Stimulated activated CD4-positive, alpha-beta T cell treated with anti-CD3 and anti-CD28 coated beads, Interleukin-2, amount 100 ng/mL, for 24 hours (primary cell): ENCODE measurements around the gene ISG20L2.
A peak's percentile ranks its signal among the peaks of the same experiment; 100 is the strongest.

Source experiments
- DNase-seq, 2 donors: peaks; one replicate each; pipeline ENCODE4 v3.0.0-alpha.2; 2020

Gene ISG20L2

DNA sequence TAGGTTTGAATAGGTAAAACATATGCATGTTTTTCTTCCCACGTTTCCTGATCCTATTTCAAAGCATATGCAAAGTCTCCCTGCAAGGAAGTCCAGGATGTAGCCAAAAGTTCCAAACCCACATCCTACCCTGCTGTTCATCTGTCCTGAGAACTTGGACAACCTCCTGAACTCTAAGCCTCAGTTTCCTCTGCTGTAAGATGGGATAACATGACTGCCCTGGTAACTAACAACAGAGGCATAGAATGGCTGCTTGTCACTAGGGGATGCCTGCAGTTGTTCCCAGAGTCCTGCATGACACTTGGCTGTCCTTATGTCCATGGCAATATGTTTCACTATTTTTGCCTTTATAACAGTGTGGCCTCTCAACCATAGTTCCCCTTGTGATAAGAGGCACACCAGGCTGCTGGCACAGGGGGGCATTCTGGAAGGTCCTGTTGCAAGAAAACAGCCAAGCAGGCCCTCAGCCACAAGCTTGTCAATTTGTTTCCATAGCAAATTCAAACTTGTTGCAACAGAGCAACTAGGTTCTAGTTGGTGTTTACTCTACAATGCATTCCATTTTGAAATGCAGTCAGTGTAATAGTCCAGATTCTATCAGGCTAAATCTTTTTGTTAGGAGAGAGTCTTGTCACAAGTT is 24.4 kb upstream of the ISG20L2 start:
- no peak for DNase-seq

DNA sequence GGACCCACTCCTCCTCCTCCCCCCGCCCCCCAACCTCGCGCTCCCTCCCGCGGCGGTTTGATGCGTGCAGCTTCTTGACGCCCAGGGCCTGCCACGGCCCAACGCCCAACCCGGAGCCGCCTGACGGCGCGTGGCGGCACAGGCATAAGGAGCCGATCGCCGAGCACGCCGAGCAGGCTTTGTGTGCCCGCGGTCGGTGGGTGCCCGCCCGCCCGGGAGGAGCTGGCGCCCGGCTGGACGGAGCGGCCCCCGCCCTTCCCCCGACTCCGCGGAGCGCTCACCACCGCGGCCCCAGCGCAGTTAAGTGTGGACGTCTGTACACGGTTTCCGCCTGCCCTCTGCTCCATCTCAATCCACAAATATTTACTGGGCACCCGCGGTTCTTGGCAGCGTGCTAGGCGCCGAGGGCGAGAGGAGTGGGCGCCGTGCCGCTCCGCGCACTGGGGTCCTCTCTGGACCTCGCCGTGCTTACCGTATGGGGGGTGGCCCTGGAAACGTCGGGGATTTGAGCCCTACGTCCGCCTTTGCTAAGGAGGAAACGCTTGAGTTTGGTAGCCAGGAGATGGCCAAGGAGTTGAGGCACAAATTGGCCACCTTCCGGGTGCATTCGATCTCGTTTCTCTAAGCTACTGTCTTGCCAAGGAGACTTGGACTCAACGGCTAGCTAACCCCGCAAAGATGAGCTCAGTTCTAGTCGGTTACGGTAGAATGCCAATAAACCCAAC is 23.4 kb upstream of the ISG20L2 start:
- peak; percentile 97 to 98 for DNase-seq

DNA sequence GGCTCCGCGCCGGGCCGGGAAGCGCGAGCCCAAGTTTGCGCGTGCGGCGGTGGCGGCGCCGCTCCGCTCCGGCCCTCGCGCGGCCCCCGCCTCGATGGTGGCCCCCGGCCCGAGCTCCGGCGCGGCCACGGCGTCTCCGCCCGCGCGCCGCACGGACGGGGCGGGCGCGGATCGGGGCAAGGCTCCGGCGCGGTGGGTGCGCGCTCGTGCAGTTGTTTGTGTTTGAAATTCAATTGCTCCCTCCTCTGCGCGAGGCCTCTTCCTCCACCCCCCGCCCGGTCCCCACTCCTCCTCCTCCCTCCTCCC is 22.8 kb upstream of the ISG20L2 start, which contains the start of gene HDGF:
HDGF (minus strand) TSS at position 225 of the 306 bp plus-strand sequence. CDS start 246 bp downstream, outside the sequence.
- no peak for DNase-seq

DNA sequence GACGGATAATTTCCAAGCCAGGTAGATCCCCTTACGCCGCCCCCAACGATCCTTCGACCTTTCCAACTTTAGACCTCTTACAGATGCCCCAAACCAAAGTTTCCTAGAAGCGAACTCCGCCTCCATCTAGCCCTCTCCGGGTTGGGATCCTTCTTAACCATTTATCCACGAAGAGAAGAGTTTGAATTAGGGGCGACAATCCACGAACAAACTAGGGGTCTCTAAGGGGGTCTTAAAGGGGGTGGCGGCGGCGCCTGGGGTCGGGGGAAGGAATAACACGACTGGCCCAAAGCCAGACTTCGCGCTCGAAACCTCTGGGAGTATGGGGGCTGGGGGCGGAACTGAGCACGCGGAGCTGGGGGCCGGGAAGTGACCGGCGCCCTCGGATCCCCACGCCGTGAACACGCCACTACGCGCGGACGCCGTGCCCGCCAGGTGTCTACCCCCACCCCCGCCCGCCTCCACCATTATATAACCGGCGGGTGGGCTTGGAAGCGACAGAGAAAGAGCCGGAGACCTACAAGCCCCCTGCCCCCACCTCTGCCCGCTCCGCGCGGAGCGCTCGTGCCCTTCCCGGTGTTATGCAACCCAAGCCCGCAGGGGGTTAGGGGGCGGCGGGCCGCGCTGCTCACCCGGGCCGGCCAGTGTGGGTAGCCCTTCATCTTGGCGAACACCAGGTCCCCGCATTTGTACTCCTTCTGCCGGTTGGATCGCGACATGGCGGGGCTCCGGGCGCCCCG is 22.3 kb upstream of the ISG20L2 start:
- peak; percentile 51 to 56 for DNase-seq

DNA sequence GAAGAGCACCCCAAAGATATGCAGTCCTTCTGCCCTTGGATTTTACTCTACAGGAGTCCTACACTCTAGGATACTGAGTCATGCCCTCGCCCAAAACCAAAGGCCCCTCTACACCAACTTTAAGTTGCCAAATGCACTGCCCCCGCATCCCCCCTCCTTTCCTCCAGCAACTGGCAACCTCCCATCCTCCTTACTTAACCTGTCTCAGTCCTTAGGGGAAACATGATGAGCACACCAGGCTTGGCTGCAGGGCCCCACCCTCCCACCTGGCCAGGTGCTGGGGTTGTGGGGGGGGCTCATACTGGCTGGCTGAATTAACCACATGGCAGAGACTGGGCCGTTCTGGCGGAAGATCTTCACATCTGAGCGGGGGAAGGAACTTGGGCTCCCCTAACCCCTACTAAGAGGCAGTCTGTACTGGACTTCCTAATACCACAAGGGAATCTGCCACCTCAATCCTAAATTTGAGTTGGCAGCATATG is 21.7 kb upstream of the ISG20L2 start:
- DNase-seq, result peak; percentile 56 to 59

DNA sequence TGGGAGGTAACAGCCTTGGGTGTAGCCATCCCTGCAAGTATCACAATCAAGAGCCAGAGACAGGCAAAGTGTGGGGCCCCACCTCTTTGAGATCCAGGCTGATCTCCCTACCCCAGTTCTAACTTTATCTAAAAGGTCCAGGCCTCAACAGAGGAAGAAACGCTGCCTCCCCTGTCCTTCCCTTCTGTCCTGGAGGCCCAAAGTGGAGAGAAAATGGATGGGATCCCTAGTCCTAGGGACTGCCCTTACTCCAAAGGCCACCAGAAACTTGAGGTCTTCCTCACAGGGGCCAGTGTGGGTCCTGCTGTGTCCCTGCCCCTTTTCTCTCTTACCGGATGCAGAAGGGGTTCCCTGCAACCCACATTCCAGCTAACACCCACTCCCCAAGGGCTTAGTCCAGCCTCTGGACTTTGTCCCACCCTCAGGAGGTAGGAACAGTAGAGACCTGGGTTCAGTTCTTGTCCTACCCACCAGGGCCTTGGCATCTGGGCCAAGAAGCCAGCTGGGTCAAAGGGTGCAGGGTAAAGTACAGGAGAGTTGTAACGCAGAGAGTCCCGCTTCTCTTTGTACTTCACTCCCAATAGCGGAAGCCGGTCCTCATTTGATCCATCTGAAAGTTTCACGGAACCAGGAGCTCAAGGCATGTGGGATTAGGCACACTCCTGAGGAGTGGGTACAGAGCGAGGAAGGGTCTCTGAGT is 21.0 kb upstream of the ISG20L2 start:
- DNase-seq, result no peak

DNA sequence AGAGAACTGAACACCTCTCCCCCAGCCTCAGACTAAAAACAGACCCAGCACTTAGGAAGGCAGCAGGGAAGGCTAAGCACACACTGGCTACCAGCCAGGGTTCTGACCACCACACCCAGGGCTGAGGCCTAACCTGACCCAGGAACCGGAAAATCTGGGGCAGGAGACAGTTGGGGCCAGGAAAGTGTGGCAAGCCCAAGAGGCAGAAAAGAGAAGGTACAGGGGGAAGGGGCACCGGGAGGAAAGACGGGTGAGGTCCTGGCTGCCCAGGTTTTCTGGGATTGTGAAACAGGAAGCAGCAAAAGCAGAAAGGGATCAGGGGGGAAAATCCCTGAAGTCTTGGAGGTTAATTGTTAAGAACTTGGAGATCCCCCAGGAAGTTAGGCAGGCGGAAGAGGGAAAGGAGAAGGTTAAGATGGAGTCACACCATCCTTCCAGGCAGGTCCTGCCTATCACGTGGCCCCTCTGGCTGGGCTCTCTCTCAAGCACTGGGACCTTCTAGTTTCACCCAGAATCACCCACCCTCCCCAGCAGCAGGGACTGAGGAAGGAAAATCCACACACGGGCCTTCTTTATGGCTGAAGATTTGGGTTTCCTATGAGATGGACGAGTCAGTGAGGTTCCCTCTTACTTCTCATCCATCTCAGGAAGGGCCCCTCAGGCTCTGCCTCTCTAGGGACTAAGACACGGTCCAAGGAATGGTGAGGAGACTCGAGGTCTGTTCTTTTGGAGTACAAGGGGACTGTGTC is 20.3 kb upstream of the ISG20L2 start:
- peak in 1 of 2 donors; percentile 31 for DNase-seq

DNA sequence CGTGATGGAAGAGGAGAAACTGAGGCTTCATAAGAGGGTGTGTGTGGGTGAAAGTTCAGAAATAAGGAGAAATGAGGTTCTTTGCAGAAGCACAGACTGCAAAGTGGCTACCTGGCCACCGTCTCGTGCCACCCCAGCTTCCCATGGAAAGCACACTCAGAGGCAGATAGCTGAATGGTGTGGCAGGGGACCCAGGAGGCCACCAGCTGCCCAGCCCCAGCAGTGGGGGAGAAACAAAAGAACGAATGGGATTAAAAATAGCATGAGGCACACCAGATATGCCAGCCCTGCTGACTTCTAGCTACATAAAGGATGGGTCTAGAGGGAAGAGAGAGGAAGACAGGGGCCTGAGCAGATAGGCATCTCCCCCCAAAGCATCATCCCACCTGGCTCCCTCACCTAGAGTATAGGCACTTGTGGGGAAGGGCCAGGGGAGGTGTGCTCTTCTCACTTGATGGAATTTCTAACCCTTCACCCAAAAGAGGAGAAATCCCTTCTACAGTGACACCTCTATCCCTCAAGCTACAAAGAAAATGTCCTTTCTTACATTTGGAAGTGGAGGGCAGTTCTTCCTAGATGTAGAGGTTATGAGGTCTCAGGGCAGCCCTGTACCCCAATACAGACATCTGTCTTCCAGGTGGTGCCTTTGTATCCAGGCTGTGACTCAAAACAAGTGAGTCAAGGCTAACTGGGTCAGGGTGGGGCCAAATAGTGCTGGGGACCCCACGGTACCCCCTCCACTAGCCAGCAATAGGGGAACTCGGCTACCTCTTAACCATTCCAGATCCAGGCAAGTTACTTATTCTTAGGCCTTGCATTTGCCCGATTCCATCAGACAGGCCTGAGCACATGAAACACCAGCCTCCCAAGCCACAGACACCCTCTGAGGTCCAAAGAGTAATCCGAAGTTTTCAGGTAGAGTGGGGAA is 19.4 kb upstream of the ISG20L2 start:
- DNase-seq, result no peak

DNA sequence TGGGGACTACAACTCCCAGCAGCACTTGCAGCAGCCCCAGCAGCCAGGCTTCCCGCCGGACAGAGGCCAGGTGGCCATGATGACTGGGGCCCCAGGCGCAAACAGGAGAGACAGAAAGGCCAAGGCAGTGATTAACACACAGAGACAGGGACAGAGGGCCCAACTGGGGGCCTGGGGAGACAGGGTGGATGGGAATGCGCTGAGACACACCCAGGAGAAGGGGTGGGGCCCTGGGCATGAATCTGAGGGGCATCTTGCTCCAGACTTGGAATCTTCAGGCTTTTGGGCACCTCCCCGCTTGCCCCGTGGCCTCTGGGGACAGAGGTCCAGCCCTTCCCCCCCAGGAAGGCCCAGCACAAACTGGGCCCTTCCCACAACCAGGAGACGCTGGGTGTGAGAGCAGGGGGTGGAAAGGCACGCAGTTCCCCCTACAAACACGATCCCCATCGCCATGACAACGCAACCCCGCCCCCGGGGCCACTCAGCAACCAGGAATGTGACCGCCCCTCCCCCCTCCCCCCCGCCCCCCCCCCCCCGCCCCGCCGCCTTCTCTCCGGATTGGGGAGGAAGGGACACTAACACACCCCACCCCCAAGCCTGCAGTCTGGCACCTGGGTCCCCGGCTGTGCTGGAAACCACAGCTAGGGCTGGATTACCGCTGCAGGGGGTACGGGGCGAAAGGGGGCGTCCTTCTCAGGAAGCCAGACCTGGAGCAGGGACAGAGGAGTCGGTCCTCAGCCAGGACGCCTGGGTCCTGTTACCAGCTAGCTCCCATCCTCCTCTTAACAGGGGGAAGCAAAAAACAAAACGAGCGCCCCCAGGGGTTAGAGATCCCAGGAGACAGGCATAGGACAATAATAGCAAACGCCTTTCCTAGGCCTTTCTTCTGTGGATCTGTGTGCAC is 18.4 kb upstream of the ISG20L2 start:
- peak; percentile 68 to 71 for DNase-seq

DNA sequence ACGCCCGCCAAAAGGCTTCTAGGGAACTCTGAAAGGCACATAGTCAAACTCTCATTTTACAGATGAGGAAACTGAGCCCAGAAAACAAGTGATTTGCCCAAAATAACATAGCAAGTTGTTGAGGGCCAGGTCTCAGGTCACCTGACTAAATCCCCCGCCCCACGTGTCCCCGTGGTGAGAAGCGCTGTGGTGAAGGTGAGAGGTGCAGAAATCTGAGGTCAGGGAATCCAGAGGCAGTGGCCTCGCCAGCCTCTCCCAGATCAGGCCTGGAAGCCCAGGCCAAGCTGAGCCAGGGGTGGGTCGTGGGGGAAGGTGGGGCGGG is 17.8 kb upstream of the ISG20L2 start:
- DNase-seq, result no peak

DNA sequence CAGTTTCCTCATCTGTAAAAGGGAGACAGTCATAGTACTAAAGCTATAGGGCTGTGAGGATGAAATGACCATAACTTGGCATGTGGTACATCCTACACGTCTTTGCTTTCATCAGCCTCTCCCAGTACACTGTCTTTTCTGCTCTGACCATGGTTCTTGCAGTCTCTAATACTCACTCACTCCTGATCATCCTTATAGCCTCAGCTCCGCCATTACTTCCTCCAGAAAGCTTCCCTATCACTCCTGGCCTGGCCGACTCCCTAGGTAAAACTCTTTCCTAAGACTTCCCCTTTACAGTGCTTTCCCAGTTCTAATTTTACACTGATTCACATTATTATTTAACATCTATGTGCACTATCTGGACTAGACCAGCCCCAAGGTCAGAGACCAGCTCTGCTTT is 17.3 kb upstream of the ISG20L2 start:
- DNase-seq, result no peak

DNA sequence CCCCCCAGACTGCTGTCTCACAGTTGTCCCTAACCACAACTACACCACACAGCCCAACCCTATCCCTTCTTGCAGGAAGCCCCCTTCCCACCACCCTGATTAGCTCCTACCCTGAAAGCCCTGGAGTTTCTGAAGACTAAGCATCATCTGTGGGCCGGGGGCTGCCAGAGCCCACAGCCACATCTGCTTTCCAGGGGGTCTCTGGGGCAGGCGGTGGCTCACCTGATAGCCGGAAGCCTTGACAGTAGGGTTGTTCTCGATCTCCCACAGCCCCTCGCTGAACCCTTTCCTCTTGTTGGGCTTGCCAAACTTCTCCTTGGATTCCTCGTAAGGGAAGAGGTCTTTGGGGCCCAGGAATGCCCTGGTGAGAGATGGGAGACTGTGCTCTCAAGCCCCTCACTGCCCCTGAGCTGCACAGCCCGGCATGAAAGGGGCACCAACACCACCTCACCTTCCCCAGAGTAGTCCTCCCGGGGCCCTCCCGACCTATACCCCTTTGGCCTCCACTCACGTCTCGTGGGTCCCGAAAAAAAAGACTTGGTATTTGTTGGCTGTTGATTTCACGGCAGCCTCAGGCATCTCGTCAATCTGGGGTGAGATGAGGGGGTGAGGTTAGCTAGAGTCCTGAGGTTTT is 16.3 kb upstream of the ISG20L2 start:
- DNase-seq, result no peak

DNA sequence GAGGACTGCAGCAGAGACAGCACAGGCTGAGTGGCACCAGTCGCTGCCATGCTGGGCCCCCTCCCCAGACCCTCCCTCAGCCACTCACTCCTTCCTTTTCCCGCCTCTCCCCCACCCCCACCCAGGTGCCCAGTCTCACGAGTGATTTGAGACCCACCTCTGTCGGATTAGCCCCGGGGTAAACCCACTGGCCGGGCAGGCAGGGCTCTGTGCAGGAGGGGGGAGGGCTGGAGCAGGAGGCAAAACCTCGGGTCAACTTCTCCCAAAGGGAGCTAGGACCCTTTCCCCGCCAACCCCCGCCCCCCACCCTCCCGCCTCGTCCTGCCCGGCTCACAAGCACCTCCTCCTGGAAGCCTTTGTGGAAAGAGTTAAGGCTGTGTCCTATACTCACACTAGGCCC is 15.8 kb upstream of the ISG20L2 start:
- DNase-seq, result no peak

DNA sequence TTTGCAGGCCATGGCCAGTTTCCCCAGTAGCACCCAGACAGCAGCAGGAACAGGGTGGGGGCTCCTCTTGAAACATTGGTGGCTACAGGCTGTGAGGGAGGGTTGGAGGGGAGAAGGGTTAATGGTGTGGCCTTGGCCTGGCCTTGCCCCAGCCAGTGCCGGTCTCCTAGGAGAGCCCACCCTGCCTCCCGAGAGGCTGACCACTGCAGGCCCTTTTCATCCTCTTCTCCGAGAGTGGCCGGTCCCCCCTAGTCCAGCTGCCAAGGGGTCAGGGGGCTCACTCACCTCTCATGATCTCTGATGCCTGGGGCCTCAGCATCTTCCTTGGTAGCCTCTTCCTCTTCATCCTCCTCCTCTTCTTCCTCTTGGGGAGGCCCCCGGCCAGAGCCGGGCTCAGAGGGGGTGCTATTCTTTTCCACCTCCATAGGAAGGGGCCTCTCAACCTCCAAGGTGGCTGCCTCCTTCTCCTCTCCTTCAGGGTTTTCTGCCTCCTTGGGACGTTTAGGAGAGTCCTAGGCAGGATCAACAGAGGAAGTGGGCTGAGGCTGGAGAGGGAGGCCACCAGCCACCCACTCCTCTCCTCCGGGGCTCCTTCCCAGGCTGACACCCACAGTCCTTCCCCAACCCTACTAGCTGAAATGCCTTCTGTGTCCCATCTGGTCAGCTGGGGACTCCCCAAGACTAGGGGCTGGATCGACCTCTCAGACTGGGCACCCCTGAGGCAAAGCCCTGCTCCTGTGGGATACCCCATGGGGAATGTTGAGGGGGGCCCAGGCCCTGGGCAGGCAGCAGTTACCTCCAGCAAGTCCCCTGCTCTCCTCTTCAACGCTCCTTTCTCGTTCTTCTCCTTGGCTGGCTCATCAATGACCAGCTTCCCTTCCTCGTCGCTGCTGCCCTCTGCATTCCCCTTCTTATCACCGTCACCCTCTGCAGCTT is 15.1 kb upstream of the ISG20L2 start:
- no peak for DNase-seq

DNA sequence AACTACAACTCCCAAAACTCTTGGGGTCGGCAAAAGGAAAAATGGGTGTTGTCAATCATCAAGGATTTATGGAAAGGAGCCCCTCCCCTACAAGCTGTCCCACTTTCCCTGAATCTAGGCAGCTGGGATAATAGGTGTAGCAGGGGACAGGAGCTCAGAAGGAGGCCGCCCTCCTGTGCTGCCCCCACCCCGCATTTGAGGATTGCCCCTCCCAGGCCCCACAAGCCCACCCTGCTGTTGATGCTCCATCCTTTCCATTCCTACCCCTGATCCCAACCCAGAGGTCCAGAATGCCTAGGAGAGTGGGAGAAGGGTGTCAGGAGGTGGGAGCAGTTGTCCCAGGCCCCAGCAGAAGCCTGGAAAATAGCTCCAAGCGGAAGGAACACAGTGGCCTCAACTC is 14.2 kb upstream of the ISG20L2 start:
- DNase-seq, result no peak

DNA sequence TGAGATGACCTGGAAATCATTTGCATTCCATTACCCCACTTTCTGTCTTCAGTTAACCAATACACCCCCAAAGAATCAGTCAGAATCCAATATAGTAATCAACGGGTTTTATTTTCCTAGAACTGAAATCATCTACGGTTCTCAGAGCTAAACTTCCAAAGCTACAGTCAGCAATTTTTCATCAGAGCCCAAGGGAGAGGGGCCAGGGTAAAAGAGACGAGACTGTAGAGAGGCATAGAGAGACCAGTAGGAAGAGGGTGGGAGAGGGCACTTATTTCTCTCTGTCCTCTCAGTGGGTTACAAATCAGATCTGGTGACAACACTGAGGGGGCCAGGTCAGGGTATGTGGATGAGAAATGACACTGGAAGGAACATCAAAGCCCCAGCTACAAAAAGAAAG is 13.5 kb upstream of the ISG20L2 start:
- DNase-seq, result no peak

DNA sequence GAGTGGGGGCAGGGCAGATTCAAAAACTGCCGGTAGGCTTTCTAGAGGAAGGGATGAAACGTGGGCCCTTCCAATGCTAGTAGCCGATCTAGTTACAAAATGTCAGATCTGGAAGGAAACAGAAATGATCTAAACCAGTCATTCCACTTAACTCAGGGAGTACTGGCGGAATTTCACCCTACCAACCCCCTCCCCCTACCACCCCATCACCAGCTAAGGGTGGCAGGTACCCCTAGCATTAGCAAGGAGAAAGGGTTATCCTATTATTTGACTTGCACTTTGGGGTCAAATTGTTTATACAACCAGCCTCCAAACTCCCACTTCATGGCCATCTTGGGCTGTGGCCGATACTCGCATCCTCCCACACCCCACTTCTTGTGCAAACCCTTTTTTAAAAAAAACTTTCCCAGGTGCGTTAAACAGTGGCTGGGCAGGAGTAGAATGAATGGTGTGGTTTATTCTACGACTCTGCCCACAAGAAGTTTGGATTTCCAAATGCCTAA is 13.0 kb upstream of the ISG20L2 start:
- DNase-seq, result peak; percentile 24 to 46

DNA sequence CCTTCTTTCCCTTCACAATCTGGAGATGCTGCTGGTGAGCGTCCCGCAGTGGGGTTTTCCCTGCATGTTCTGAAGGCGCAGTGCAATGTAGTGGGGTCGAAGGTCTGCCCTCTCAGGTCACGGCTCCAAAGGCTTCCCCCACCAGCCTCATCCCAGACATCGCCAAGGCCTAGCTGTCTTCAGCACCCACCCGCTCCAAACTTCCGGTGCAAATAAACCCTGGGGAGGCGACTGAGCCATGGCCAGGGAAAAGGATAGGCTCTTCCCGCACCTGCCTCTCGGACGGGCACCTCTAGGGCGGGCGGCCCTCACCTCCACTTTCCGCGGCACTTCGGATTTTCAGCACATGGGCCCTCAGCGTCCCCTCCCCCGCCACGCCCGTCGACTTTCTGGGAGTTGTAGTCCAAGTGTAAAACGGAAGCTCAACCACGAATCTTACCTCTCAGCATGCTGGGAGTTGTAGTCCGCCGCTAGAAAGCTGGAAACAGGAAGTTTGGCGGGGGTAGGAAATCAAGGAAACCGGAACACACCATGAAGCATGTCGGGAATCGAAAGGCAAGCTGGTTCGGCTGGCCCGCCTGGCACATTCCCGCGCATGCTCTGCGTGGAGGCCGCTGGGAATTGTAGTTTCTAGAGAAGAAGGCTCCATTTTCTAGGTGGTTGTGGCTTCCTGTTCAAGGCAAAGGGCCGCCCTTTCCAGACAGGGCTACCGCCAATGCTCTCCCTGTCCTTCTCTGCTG is 12.3 kb upstream of the ISG20L2 start, which contains the start of gene MRPL24:
MRPL24 (minus strand) TSS at position 348 of the 740 bp plus-strand sequence. CDS start 2,384 bp downstream, outside the sequence.
- DNase-seq, result peak; percentile 94 to 96
